Astrocyte of the spinal cord (primary cell): ENCODE measurements around the gene CYP4Z1.

Experiments
- DNase-seq: peaks from one replicate; pipeline ENCODE4 v3.0.0; 2011; ENCODE audit warnings: low read depth, low spot score
- H3K4me3 ChIP-seq: 2 replicates; pipeline ENCODE4 v1.5.1; 2011; ENCODE audit warnings: low read depth, mild to moderate bottlenecking, low read length, moderate library complexity
- CTCF ChIP-seq: IDR thresholded peaks from 2 replicates; pipeline ENCODE4 v1.5.1; 2012; ENCODE audit warnings: low read depth, mild to moderate bottlenecking, low read length, inconsistent platforms
- in situ Hi-C: cut with HindIII; loops from 2 replicates; pipeline ENCODE4 v1.10.0; 2017; ENCODE audit warnings: low sequenced_read_pairs

The CYP4Z1 gene

GRCh38 chr1:47067097-47067594, at the start of gene CYP4Z1:
Gene CYP4Z1 (plus strand): TSS chr1:47067231. CDS start chr1:47067491, 260 bp downstream.
- in situ Hi-C loops: no loop called here
- no peak for TF ChIP-seq CTCF
- no peak for DNase-seq
- no peak within 1 kb of the TSS for H3K4me3 ChIP-seq

- TF ChIP-seq CTCF: no peak
- in situ Hi-C loops: no loop called here
- H3K4me3 ChIP-seq: no peak overlapping the region
- no peak for DNase-seq
These were observed 46.0 kb upstream of the CYP4Z1 start for GRCh38 chr1:47021070-47021469.

- DNase-seq: peak; percentile 23
- TF ChIP-seq CTCF: no peak
- in situ Hi-C loops: no loop called here
- H3K4me3 ChIP-seq: peak within 1 kb of the TSS; percentile 32
These were observed 43.5 kb upstream of the CYP4Z1 start, which contains the start of gene CYP4X1 for GRCh38 chr1:47023268-47024140. Gene CYP4X1 (plus strand): TSS chr1:47023669. CDS start chr1:47023818, 149 bp downstream.

- in situ Hi-C loops: no loop called here
- no peak for TF ChIP-seq CTCF
- H3K4me3 ChIP-seq: peak overlapping the region; percentile 32
- peak; percentile 10 for DNase-seq
These were observed 42.8 kb upstream of the CYP4Z1 start for GRCh38 chr1:47024141-47024801.

GRCh38 chr1:47030170-47030805, 36.7 kb upstream of the CYP4Z1 start:
- DNase-seq: peak; percentile 12
- H3K4me3 ChIP-seq: no peak overlapping the region
- in situ Hi-C loops: no loop called here
- no peak for TF ChIP-seq CTCF

GRCh38 chr1:47031059-47031458, 36.0 kb upstream of the CYP4Z1 start:
- DNase-seq: peak; percentile 82
- in situ Hi-C loops: no loop called here
- H3K4me3 ChIP-seq: no peak overlapping the region
- no peak for TF ChIP-seq CTCF
